Stimulated activated CD4-positive, alpha-beta T cell treated with anti-CD3 and anti-CD28 coated beads, Interleukin-2, amount 100 ng/mL, for 24 hours (primary cell): Measurements from ENCODE around the gene CYSRT1.
A peak's percentile ranks its signal among the peaks of the same experiment; 100 is the strongest.
"Not testable (repeated sequence)": the region's sequence is repeated elsewhere in the genome, so short reads cannot be mapped to it uniquely, and the experiment has no call there.

Experiments
- DNase-seq, 2 donors: peaks; one replicate each; pipeline ENCODE4 v3.0.0-alpha.2; 2020

CYSRT1 gene

GRCh38 chr9:137240318-137240840, 15.4 kb downstream of the CYSRT1 start:
- peak; percentile 68 to 74 for DNase-seq

GRCh38 chr9:137240841-137241489, 16.0 kb downstream of the CYSRT1 start, which contains the start of gene TUBB4B:
Gene TUBB4B (plus strand): TSS chr9:137241287. CDS start chr9:137241361, 74 bp downstream.
- DNase-seq: peak; percentile 94 to 96

- DNase-seq: peak; percentile 73 to 75
Observed at GRCh38 chr9:137241490-137242268, 16.7 kb downstream of the CYSRT1 start.

GRCh38 chr9:137242269-137243203, 17.6 kb downstream of the CYSRT1 start:
- DNase-seq: no peak

GRCh38 chr9:137243266-137243625, 18.3 kb downstream of the CYSRT1 start:
- not testable (repeated sequence) for DNase-seq

GRCh38 chr9:137243626-137244485, 18.9 kb downstream of the CYSRT1 start:
- peak in 1 of 2 donors; percentile 42 for DNase-seq

GRCh38 chr9:137244486-137245449, 19.8 kb downstream of the CYSRT1 start:
- DNase-seq: peak in 1 of 2 donors; percentile 42

GRCh38 chr9:137245450-137246421, 20.8 kb downstream of the CYSRT1 start:
- no peak for DNase-seq

- DNase-seq: no peak
Observed at GRCh38 chr9:137247135-137247915, 22.4 kb downstream of the CYSRT1 start.

- DNase-seq: no peak
Observed at GRCh38 chr9:137247916-137248175, 22.9 kb downstream of the CYSRT1 start.

- no peak for DNase-seq
Observed at GRCh38 chr9:137250329-137251193, 25.6 kb downstream of the CYSRT1 start.

- DNase-seq: no peak
Observed at GRCh38 chr9:137251194-137251461, 26.2 kb downstream of the CYSRT1 start, which contains the start of gene STPG3. Gene STPG3 (plus strand): TSS chr9:137251286. CDS start chr9:137251287, 1 bp downstream.

- no peak for DNase-seq
Observed at GRCh38 chr9:137251490-137252268, 26.7 kb downstream of the CYSRT1 start.

- DNase-seq: no peak
Observed at GRCh38 chr9:137252555-137253506, 27.9 kb downstream of the CYSRT1 start.

- no peak for DNase-seq
Observed at GRCh38 chr9:137253717-137254623, 29.0 kb downstream of the CYSRT1 start.
